CD14-positive monocyte (primary cell): ENCODE results near the gene FAM83B. TPM values are rescaled to one million over a fixed set of nuclear protein-coding genes. Genes with fewer than 3 reads are reported as not detected.

Experiments used
- DNase-seq, 3 donors: peaks; one replicate each; pipeline ENCODE4 v3.0.0-alpha.2; 2011 to 2022
- H2AFZ ChIP-seq: 2 replicates; pipeline ENCODE4 v1.6.0; 2012; ENCODE audit warnings: mild to moderate bottlenecking, low read depth, low read length, inconsistent platforms; ENCODE audit not compliant: insufficient read depth, poor library complexity, severe bottlenecking
- H3K27ac ChIP-seq, 2 donors: 1 replicate in 1 of 2; 2 replicates in 1 of 2; pipeline ENCODE4 v1.5.1; 2012 to 2013; ENCODE audit warnings: low read length in 2 of 2, control low read depth in 1 of 2, inconsistent platforms in 1 of 2, low read depth in 1 of 2, mild to moderate bottlenecking in 1 of 2
- H3K27me3 ChIP-seq, 2 donors: one replicate each; pipeline versions ENCODE4 v1.6.0 to v1.6.1; 2011 to 2013; ENCODE audit warnings: low read length in 2 of 2; ENCODE audit not compliant: control insufficient read depth in 2 of 2, insufficient read depth in 2 of 2
- H3K36me3 ChIP-seq, 2 donors: replicated peaks in 1 of 2; 1 replicate in 1 of 2; 2 replicates in 1 of 2; pipeline versions ENCODE4 v1.5.1 to v1.6.1; 2012 to 2013; ENCODE audit warnings: low read length in 2 of 2, control low read depth in 1 of 2, inconsistent platforms in 1 of 2, mild to moderate bottlenecking in 1 of 2; ENCODE audit not compliant: insufficient read depth in 2 of 2, control insufficient read depth in 1 of 2
- H3K4me1 ChIP-seq, 2 donors: 1 replicate in 1 of 2; 2 replicates in 1 of 2; pipeline versions ENCODE4 v1.5.1 to v1.6.1; 2012 to 2013; ENCODE audit warnings: low read length in 2 of 2, control low read depth in 1 of 2, inconsistent platforms in 1 of 2, mild to moderate bottlenecking in 1 of 2, moderate library complexity in 1 of 2; ENCODE audit not compliant: insufficient read depth in 2 of 2, control insufficient read depth in 1 of 2
- H3K4me2 ChIP-seq: replicated peaks from 2 replicates; pipeline ENCODE3; 2012; ENCODE audit warnings: low read length, moderate library complexity, mild to moderate bottlenecking; ENCODE audit not compliant: poor library complexity, severe bottlenecking; ENCODE audit errors: extremely low read depth
- H3K4me3 ChIP-seq, 3 experiments: fragments of 200-600 bp in 1 of 3; sonication (generic) in 1 of 3; replicated peaks in 1 of 3; 1 replicate in 2 of 3; 2 replicates in 1 of 3; pipeline ENCODE4 v1.5.1; 2011 to 2013; ENCODE audit warnings: low read length in 3 of 3, mild to moderate bottlenecking in 3 of 3, control low read depth in 2 of 3, low read depth in 2 of 3, inconsistent platforms in 1 of 3, moderate library complexity in 1 of 3
- H3K79me2 ChIP-seq: 2 replicates; pipeline ENCODE4 v1.6.0; 2012; ENCODE audit warnings: mild to moderate bottlenecking, control low read depth, inconsistent platforms, low read length, moderate library complexity; ENCODE audit not compliant: insufficient read depth
- H3K9ac ChIP-seq: 2 replicates; pipeline ENCODE4 v1.6.0; 2017; ENCODE audit warnings: low read length, mild to moderate bottlenecking; ENCODE audit not compliant: insufficient read depth, poor library complexity, severe bottlenecking
- H3K9me3 ChIP-seq, 2 donors: replicated peaks in 1 of 2; 1 replicate in 1 of 2; 2 replicates in 1 of 2; pipeline versions ENCODE4 v1.5.1 to v1.6.1; 2012 to 2013; ENCODE audit warnings: low read length in 2 of 2, control low read depth in 1 of 2; ENCODE audit not compliant: control insufficient read depth in 1 of 2, insufficient read depth in 1 of 2
- H4K20me1 ChIP-seq: 2 replicates; pipeline ENCODE4 v1.6.0; 2012; ENCODE audit warnings: mild to moderate bottlenecking, low read length, control low read depth, moderate library complexity; ENCODE audit not compliant: insufficient read depth
- H3K27ac Mint-ChIP-seq, 7 donors: one replicate each; pipeline ENCODE4 v1.8.0; 2020; ENCODE audit warnings: mild to moderate bottlenecking in 7 of 7, mixed read lengths in 7 of 7, moderate library complexity in 6 of 7, inconsistent platforms in 2 of 7
- H3K27me3 Mint-ChIP-seq, 3 donors: one replicate each; pipeline ENCODE4 v1.8.0; 2021 to 2022; ENCODE audit warnings: low read depth in 3 of 3, mild to moderate bottlenecking in 3 of 3, mixed read lengths in 3 of 3, moderate library complexity in 3 of 3, inconsistent platforms in 1 of 3
- H3K36me3 Mint-ChIP-seq, 2 donors: one replicate each; pipeline ENCODE4 v1.8.0; 2020; ENCODE audit warnings: mixed read lengths in 2 of 2, inconsistent platforms in 1 of 2, mild to moderate bottlenecking in 1 of 2
- H3K4me1 Mint-ChIP-seq: one replicate; pipeline ENCODE4 v1.8.0; 2020; ENCODE audit warnings: mild to moderate bottlenecking, mixed read lengths
- H3K4me3 Mint-ChIP-seq, 2 donors: one replicate each; pipeline ENCODE4 v1.8.0; 2020; ENCODE audit warnings: mild to moderate bottlenecking in 2 of 2, mixed read lengths in 2 of 2, moderate library complexity in 1 of 2
- H3K9me3 Mint-ChIP-seq, 7 donors: one replicate each; pipeline ENCODE4 v1.8.0; 2020 to 2022; ENCODE audit warnings: mixed read lengths in 7 of 7, mild to moderate bottlenecking in 6 of 7, moderate library complexity in 6 of 7, inconsistent platforms in 2 of 7
- WGBS: methylation state at CpG from one replicate; pipeline ENCODE4 v1.1.5; 2013; ENCODE audit warnings: missing lambda C conversion rate; ENCODE audit not compliant: insufficient coverage; 5-methylcytosine and 5-hydroxymethylcytosine counted together
- intact Hi-C, 2 donors: fragments of 100-400 bp; cut with micrococcal nuclease; formaldehyde crosslinking; loops; one replicate each; pipeline versions ENCODE4 v1.15.0 to v1.15.1; 2023
- polyA plus RNA-seq, 3 donors: library from polyadenylated mRNA; depleted of rRNA in 1 of 3; unstranded in 2 of 3; stranded (reverse) in 1 of 3; fragments of 300-500 nt in 2 of 3; fragments of >200 nt in 1 of 3; fragmentation: Illumina TruSeq in 2 of 3; gene quantifications; 1 replicate in 2 of 3; 2 replicates in 1 of 3; pipeline ENCODE4 v1.2.3, GENCODE V29; 2012 to 2021
- TF ChIP-seq, protein P1 (sequence below): fragments of 200-600 bp; IDR thresholded peaks from one replicate; pipeline ENCODE4 v1.8.0; 2022; ENCODE audit warnings: antibody characterized with exemption, mild to moderate bottlenecking

FAM83B gene
- polyA plus RNA-seq, 3 donors, result not detected

GRCh38 chr6:54801669-54802068 lies 44.9 kb upstream of the FAM83B start:
- H3K27me3 Mint-ChIP-seq, result no peaks in the 10 kb centered on the region
- H3K36me3 Mint-ChIP-seq, result no peaks in the 10 kb centered on the region
- no peak overlapping the region for H3K9ac ChIP-seq
- H3K4me1 Mint-ChIP-seq, result no peaks in the 10 kb centered on the region
- TF ChIP-seq, protein P1, sequence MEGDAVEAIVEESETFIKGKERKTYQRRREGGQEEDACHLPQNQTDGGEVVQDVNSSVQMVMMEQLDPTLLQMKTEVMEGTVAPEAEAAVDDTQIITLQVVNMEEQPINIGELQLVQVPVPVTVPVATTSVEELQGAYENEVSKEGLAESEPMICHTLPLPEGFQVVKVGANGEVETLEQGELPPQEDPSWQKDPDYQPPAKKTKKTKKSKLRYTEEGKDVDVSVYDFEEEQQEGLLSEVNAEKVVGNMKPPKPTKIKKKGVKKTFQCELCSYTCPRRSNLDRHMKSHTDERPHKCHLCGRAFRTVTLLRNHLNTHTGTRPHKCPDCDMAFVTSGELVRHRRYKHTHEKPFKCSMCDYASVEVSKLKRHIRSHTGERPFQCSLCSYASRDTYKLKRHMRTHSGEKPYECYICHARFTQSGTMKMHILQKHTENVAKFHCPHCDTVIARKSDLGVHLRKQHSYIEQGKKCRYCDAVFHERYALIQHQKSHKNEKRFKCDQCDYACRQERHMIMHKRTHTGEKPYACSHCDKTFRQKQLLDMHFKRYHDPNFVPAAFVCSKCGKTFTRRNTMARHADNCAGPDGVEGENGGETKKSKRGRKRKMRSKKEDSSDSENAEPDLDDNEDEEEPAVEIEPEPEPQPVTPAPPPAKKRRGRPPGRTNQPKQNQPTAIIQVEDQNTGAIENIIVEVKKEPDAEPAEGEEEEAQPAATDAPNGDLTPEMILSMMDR, result no peak
- no peaks in the 10 kb centered on the region for H3K79me2 ChIP-seq
- no peaks in the 10 kb centered on the region for H4K20me1 ChIP-seq
- H3K4me1 ChIP-seq, result no peaks in the 10 kb centered on the region
- no peak overlapping the region for H3K27ac Mint-ChIP-seq
- H2AFZ ChIP-seq, result no peak overlapping the region
- no peaks in the 10 kb centered on the region for H3K36me3 ChIP-seq
- intact Hi-C loops, result no loop called here
- no CpG with 5 or more reads among the region's 1 CpG for WGBS
- H3K27ac ChIP-seq, result no peak overlapping the region
- H3K4me2 ChIP-seq, result no peak overlapping the region
- peaks cover 0 to 5% of the 10 kb centered on the region in 2 donors for H3K9me3 ChIP-seq
- no peak for DNase-seq
- H3K9me3 Mint-ChIP-seq, result peaks cover 0 to 9% (median 1%) of the 10 kb centered on the region in 7 donors
- no peaks in the 10 kb centered on the region for H3K27me3 ChIP-seq
- H3K4me3 Mint-ChIP-seq, result no peak overlapping the region
- H3K4me3 ChIP-seq, result no peak overlapping the region

- Mint-ChIP-seq H3K4me1 (no peaks in the 10 kb centered on the region), H3K27ac (peak overlapping the region in 1 of 7 donors; percentile 21), H3K4me3 (no peak overlapping the region), H3K36me3 (no peaks in the 10 kb centered on the region), H3K9me3 (peaks cover 0 to 2% (median 0%) of the 10 kb centered on the region in 7 donors), H3K27me3 (no peaks in the 10 kb centered on the region)
- no peaks in the 10 kb centered on the region for H3K4me1 ChIP-seq
- no peak for DNase-seq
- no peak overlapping the region for H3K27ac ChIP-seq
- WGBS, result no CpG with 5 or more reads among the region's 5 CpGs
- H3K4me2 ChIP-seq, result no peak overlapping the region
- no peaks in the 10 kb centered on the region for H3K9me3 ChIP-seq
- no peaks in the 10 kb centered on the region for H3K79me2 ChIP-seq
- no peaks in the 10 kb centered on the region for H3K27me3 ChIP-seq
- intact Hi-C loops, result no loop called here
- TF ChIP-seq, protein P1, result no peak
- no peaks in the 10 kb centered on the region for H3K36me3 ChIP-seq
- H4K20me1 ChIP-seq, result no peaks in the 10 kb centered on the region
- H2AFZ ChIP-seq, result no peak overlapping the region
- no peak overlapping the region for H3K9ac ChIP-seq
- H3K4me3 ChIP-seq, result no peak overlapping the region
These were observed 43.6 kb upstream of the FAM83B start for GRCh38 chr6:54802775-54803634.
